GM23338 (cell line): Measurements from ENCODE around the gene STAT3. TPM values are rescaled to one million over a fixed set of nuclear protein-coding genes. Genes with fewer than 3 reads are reported as not detected.

ENCODE experiments used
- ATAC-seq: fragments of 200-7000 bp; cut with Tn5 transposase; 3 replicates; pipeline ENCODE4 v1.9.1; 2020
- DNase-seq: peaks from one replicate; pipeline ENCODE4 v3.0.0-alpha.2; 2015; ENCODE audit warnings: low spot score
- H2AFZ ChIP-seq: fragments of 200-600 bp; sonication (generic); 2 replicates; pipeline ENCODE4 v1.8.0; 2016; ENCODE audit warnings: antibody characterized with exemption, mild to moderate bottlenecking, moderate library complexity
- H3F3A ChIP-seq: fragments of 200-600 bp; sonication (generic); replicated peaks from 2 replicates; pipeline ENCODE4 v1.8.0; 2017; ENCODE audit warnings: antibody characterized with exemption, mixed run types, low read depth
- H3K27ac ChIP-seq: fragments of 200-600 bp; sonication (generic); 2 replicates; pipeline ENCODE4 v1.6.1; 2016; ENCODE audit warnings: low read depth
- H3K27me3 ChIP-seq: fragments of 200-600 bp; sonication (generic); 2 replicates; pipeline ENCODE4 v1.8.0; 2016; ENCODE audit warnings: mild to moderate bottlenecking, mixed run types, moderate library complexity; ENCODE audit not compliant: insufficient read depth
- H3K36me3 ChIP-seq: fragments of 200-600 bp; sonication (generic); 2 replicates; pipeline ENCODE4 v1.8.0; 2016; ENCODE audit warnings: mild to moderate bottlenecking; ENCODE audit not compliant: insufficient read depth
- H3K4me1 ChIP-seq: fragments of 200-600 bp; sonication (generic); 2 replicates; pipeline ENCODE4 v1.8.0; 2016; ENCODE audit warnings: mild to moderate bottlenecking, moderate library complexity; ENCODE audit not compliant: insufficient read depth
- H3K4me2 ChIP-seq: fragments of 200-600 bp; sonication (generic); 2 replicates; pipeline ENCODE4 v1.7.1; 2017; ENCODE audit warnings: mixed run types
- H3K4me3 ChIP-seq: fragments of 200-600 bp; sonication (generic); 2 replicates; pipeline ENCODE4 v1.6.1; 2016; ENCODE audit warnings: mixed run types
- H3K79me2 ChIP-seq: fragments of 200-600 bp; sonication (generic); replicated peaks from 2 replicates; pipeline ENCODE4 v1.8.0; 2017; ENCODE audit warnings: mild to moderate bottlenecking; ENCODE audit not compliant: insufficient read depth
- H3K9me2 ChIP-seq: fragments of 200-600 bp; sonication (generic); 2 replicates; pipeline ENCODE4 v1.8.0; 2017; ENCODE audit not compliant: insufficient read depth
- H4K20me1 ChIP-seq: fragments of 200-600 bp; sonication (generic); replicated peaks from 2 replicates; pipeline ENCODE4 v1.8.0; 2017; ENCODE audit warnings: mild to moderate bottlenecking; ENCODE audit not compliant: insufficient read depth
- H3K27ac Mint-ChIP-seq: 2 replicates; pipeline ENCODE4 v1.8.0; 2020; ENCODE audit warnings: inconsistent platforms, mild to moderate bottlenecking, moderate library complexity, mixed read lengths
- H3K27me3 Mint-ChIP-seq: 3 replicates; pipeline ENCODE4 v1.8.0; 2022; ENCODE audit warnings: low read depth, mild to moderate bottlenecking, moderate library complexity, mixed read lengths, inconsistent platforms; ENCODE audit not compliant: insufficient read depth, poor library complexity
- H3K36me3 Mint-ChIP-seq: 3 replicates; pipeline ENCODE4 v1.8.0; 2021; ENCODE audit warnings: low read depth, mild to moderate bottlenecking, inconsistent platforms, moderate library complexity, mixed read lengths
- H3K4me1 Mint-ChIP-seq: 3 replicates; pipeline ENCODE4 v1.8.0; 2020; ENCODE audit warnings: mild to moderate bottlenecking, inconsistent platforms, mixed read lengths
- H3K4me3 Mint-ChIP-seq: 3 replicates; pipeline ENCODE4 v1.8.0; 2021; ENCODE audit warnings: moderate library complexity, mild to moderate bottlenecking, inconsistent platforms, mixed read lengths
- H3K9me3 Mint-ChIP-seq: 3 replicates; pipeline ENCODE4 v1.8.0; 2020; ENCODE audit warnings: moderate library complexity, mild to moderate bottlenecking, inconsistent platforms, mixed read lengths
- CREB1 ChIP-seq: fragments of 250-450 bp; sonication (Bioruptor Pico); IDR thresholded peaks from 2 replicates; pipeline ENCODE4 v1.5.0; 2020; ENCODE audit warnings: low read depth, mild to moderate bottlenecking, moderate library complexity
- CTCF ChIP-seq, 2 experiments: fragments of 200-600 bp in 1 of 2; sonication (generic) in 1 of 2; conservative IDR thresholded peaks; 2 replicates each; pipeline versions ENCODE4 v1.5.1 to v1.6.1; 2016 to 2017; ENCODE audit warnings: antibody characterized with exemption in 2 of 2, low read depth in 2 of 2, mild to moderate bottlenecking in 2 of 2, moderate library complexity in 1 of 2
- EZH2 ChIP-seq: fragments of 200-600 bp; sonication (generic); IDR thresholded peaks from one replicate; pipeline ENCODE4 v1.8.0; 2017; ENCODE audit warnings: antibody characterized with exemption, mild to moderate bottlenecking, low read depth; ENCODE audit not compliant: unreplicated experiment
- EZH2phosphoT487 ChIP-seq: fragments of 200-600 bp; sonication (generic); IDR thresholded peaks from one replicate; pipeline ENCODE4 v1.8.1; 2018; ENCODE audit warnings: antibody characterized with exemption; ENCODE audit not compliant: unreplicated experiment
- REST ChIP-seq: IDR thresholded peaks from one replicate; pipeline ENCODE4 v1.6.1; 2018; ENCODE audit warnings: antibody characterized with exemption; ENCODE audit not compliant: unreplicated experiment
- ZNF114 ChIP-seq: fragments of 250-450 bp; sonication (Bioruptor Pico); IDR thresholded peaks from 2 replicates; pipeline ENCODE4 v1.5.0; 2020; ENCODE audit warnings: mild to moderate bottlenecking, moderate library complexity
- ZNF331 ChIP-seq: fragments of 250-450 bp; sonication (Bioruptor Pico); IDR thresholded peaks from 2 replicates; pipeline ENCODE4 v1.5.0; 2020; ENCODE audit warnings: low read depth, mild to moderate bottlenecking, moderate library complexity
- ZNF462 ChIP-seq: fragments of 250-450 bp; sonication (Bioruptor Pico); IDR thresholded peaks from 2 replicates; pipeline ENCODE4 v1.5.0; 2020; ENCODE audit warnings: mild to moderate bottlenecking, moderate library complexity
- polyA plus RNA-seq: library from polyadenylated mRNA; unstranded; fragments of >200 nt; fragmentation: Nextera tagmentation; extraction: Ambion mirVana; gene quantifications from 2 replicates; pipeline ENCODE4 v1.2.1, GENCODE V29; 2016
- total RNA-seq: library from RNA; depleted of rRNA; stranded (reverse); fragments of >200 nt; shearing (Covaris generic); gene quantifications from 2 replicates; pipeline ENCODE4 v1.2.3, GENCODE V29; 2014

Gene STAT3
- total and polyA plus RNA-seq, 2 experiments from 2014 or later = 49.5 to 78.0 TPM

- TF ChIP-seq CTCF (conservative IDR thresholded peaks at IDR 0.05; ENCODE audit: low read depth in 2 of 2) (no peak), CREB1 (CRISPR knock-in tag) (no peak)
These were observed 70.9 kb downstream of the STAT3 start (continued) for GRCh38 chr17:42317266-42317845.

- no peak overlapping the region for H2AFZ ChIP-seq
- ATAC-seq (no peak), DNase-seq (no peak)
- H3K36me3 ChIP-seq = peaks cover 22% of the 10 kb centered on the region
- Mint-ChIP-seq H3K27ac (no peak overlapping the region), H3K36me3 (peaks cover 48% of the 10 kb centered on the region), H3K9me3 (no peaks in the 10 kb centered on the region; the same call in 2 of the 3 replicates), H3K27me3 (peaks cover 2% of the 10 kb centered on the region), H3K4me1 (peaks cover 30% of the 10 kb centered on the region), H3K4me3 (no peak overlapping the region)
- H3K9me2 ChIP-seq = no peaks in the 10 kb centered on the region
- no peaks in the 10 kb centered on the region for H3K79me2 ChIP-seq
- peaks cover 27% of the 10 kb centered on the region for H3F3A ChIP-seq
- peaks cover 11% of the 10 kb centered on the region for H3K4me1 ChIP-seq
- no peak overlapping the region for H3K4me3 ChIP-seq
- no peak overlapping the region for H3K27ac ChIP-seq
- TF ChIP-seq CTCF (conservative IDR thresholded peaks at IDR 0.05; ENCODE audit: low read depth in 2 of 2) (no peak), ZNF114 (CRISPR knock-in tag) (no peak), EZH2 (no peak), EZH2phosphoT487 (no peak), REST (no peak), ZNF462 (CRISPR knock-in tag) (no peak), ZNF331 (no peak)
- no peak overlapping the region for H3K4me2 ChIP-seq
- H4K20me1 ChIP-seq = no peaks in the 10 kb centered on the region; the same call in 1 of the 2 replicates
- H3K27me3 ChIP-seq = no peaks in the 10 kb centered on the region
These were observed 71.5 kb downstream of the STAT3 start for GRCh38 chr17:42316755-42317154.
